GM12892 (cell line): ENCODE measurements around the gene MTMR6.

Experiments
- POLR2A ChIP-seq: IDR thresholded peaks from 2 replicates; pipeline ENCODE4 v1.6.1; 2011; ENCODE audit warnings: low read depth, low read length, control low read depth
- POLR2AphosphoS5 ChIP-seq: IDR thresholded peaks from 2 replicates; pipeline ENCODE4 v1.6.1; 2011; ENCODE audit warnings: low read depth, low read length, control low read depth
- TAF1 ChIP-seq: IDR thresholded peaks from 2 replicates; pipeline ENCODE4 v1.6.1; 2011; ENCODE audit warnings: low read depth, mild to moderate bottlenecking, control low read depth, low read length, borderline replicate concordance

DNA sequence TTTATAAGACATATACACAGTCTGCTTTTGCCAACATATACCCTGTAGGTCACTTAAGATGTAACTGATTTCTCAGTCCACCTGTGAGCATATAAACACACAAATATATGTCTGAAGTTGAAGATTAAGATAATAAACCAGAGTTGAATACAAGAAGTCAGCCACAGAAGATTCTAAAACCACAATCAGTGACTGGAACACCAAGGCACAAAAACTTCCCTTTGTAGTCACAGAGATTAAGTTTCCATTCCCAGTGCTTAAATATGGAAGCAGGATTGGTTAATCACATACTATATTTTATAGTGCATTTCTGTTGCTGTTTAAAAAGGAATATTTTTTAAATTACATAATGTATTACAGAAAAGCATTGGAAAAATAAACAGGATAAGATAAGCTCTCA lies 39.9 kb downstream of the MTMR6 start:
- no peak for TF ChIP-seq POLR2AphosphoS5
- TF ChIP-seq POLR2A, result no peak
- no peak for TF ChIP-seq TAF1
